GM23248 (cell line): ENCODE results near the gene GPR173. TPM values are rescaled to one million over a fixed set of nuclear protein-coding genes. Genes with fewer than 3 reads are reported as not detected.

Source experiments
- DNase-seq: peaks from one replicate; pipeline ENCODE4 v3.0.0-alpha.2; 2015
- H2AFZ ChIP-seq: fragments of 200-600 bp; sonication (generic); 2 replicates; pipeline ENCODE4 v1.6.1; 2016; ENCODE audit warnings: antibody characterized with exemption
- H3F3A ChIP-seq: fragments of 200-600 bp; sonication (generic); 2 replicates; pipeline ENCODE4 v1.6.1; 2016; ENCODE audit warnings: mild to moderate bottlenecking, antibody characterized with exemption, mixed run types; ENCODE audit not compliant: insufficient read depth
- H3K27ac ChIP-seq: fragments of 200-600 bp; sonication (generic); 2 replicates; pipeline ENCODE4 v1.5.1; 2016; ENCODE audit warnings: mild to moderate bottlenecking
- H3K27me3 ChIP-seq: fragments of 200-600 bp; sonication (generic); replicated peaks from 2 replicates; pipeline ENCODE4 v1.6.1; 2016; ENCODE audit warnings: mild to moderate bottlenecking; ENCODE audit not compliant: insufficient read depth
- H3K36me3 ChIP-seq: fragments of 200-600 bp; sonication (generic); 2 replicates; pipeline ENCODE4 v1.6.1; 2016; ENCODE audit warnings: low read depth, mild to moderate bottlenecking
- H3K4me1 ChIP-seq: fragments of 200-600 bp; sonication (generic); 2 replicates; pipeline ENCODE4 v1.6.1; 2016; ENCODE audit warnings: mild to moderate bottlenecking; ENCODE audit not compliant: insufficient read depth
- H3K4me2 ChIP-seq: fragments of 200-600 bp; sonication (generic); one replicate; pipeline ENCODE4 v1.6.1; 2016; ENCODE audit warnings: mild to moderate bottlenecking; ENCODE audit not compliant: unreplicated experiment
- H3K4me3 ChIP-seq: fragments of 200-600 bp; sonication (generic); 2 replicates; pipeline ENCODE4 v1.5.1; 2016; ENCODE audit warnings: mild to moderate bottlenecking
- H3K79me2 ChIP-seq: fragments of 200-600 bp; sonication (generic); 2 replicates; pipeline ENCODE4 v1.6.1; 2016; ENCODE audit warnings: mild to moderate bottlenecking; ENCODE audit not compliant: insufficient read depth
- H3K9ac ChIP-seq: fragments of 200-600 bp; sonication (generic); 2 replicates; pipeline ENCODE4 v1.6.1; 2016; ENCODE audit warnings: mild to moderate bottlenecking
- H3K9me2 ChIP-seq: fragments of 200-600 bp; sonication (generic); 2 replicates; pipeline ENCODE4 v1.6.1; 2016; ENCODE audit warnings: mixed run types, mild to moderate bottlenecking, moderate library complexity; ENCODE audit not compliant: insufficient read depth
- H3K9me3 ChIP-seq: fragments of 200-600 bp; sonication (generic); one replicate; pipeline ENCODE4 v1.6.1; 2017; ENCODE audit warnings: low read depth
- H4K20me1 ChIP-seq: fragments of 200-600 bp; sonication (generic); 2 replicates; pipeline ENCODE4 v1.6.0; 2016; ENCODE audit not compliant: insufficient read depth
- EZH2 ChIP-seq: fragments of 200-600 bp; sonication (generic); IDR thresholded peaks from 2 replicates; pipeline ENCODE4 v1.6.1; 2018; ENCODE audit warnings: antibody characterized with exemption, mild to moderate bottlenecking; ENCODE audit not compliant: insufficient read depth, poor library complexity, severe bottlenecking
- EZH2phosphoT487 ChIP-seq: fragments of 200-600 bp; sonication (generic); IDR thresholded peaks from 2 replicates; pipeline ENCODE4 v1.6.1; 2018; ENCODE audit warnings: antibody characterized with exemption, moderate library complexity, mild to moderate bottlenecking, low read depth; ENCODE audit not compliant: insufficient read depth
- WGBS, 2 experiments: methylation state at CpG; one replicate each; pipeline ENCODE4 v1.1.6; 2015 to 2017; ENCODE audit warnings: low lambda C conversion rate in 2 of 2, low coverage in 1 of 2; ENCODE audit errors: missing lambda C conversion rate in 2 of 2; 5-methylcytosine and 5-hydroxymethylcytosine counted together
- in situ Hi-C: fragments of 300-500 bp; cut with MboI; formaldehyde crosslinking; loops from 2 replicates; pipeline ENCODE4 v1.15.0; 2020
- polyA plus RNA-seq: library from polyadenylated mRNA; unstranded; fragments of >200 nt; fragmentation: Nextera tagmentation; extraction: Ambion mirVana; gene quantifications from 2 replicates; pipeline ENCODE4 v1.2.1, GENCODE V29; 2016
- total RNA-seq: library from RNA; depleted of rRNA; stranded (reverse); fragments of >200 nt; shearing (Covaris generic); gene quantifications from 2 replicates; pipeline ENCODE4 v1.2.3, GENCODE V29; 2014

Gene GPR173
- total and polyA plus RNA-seq, 2 experiments from 2014 or later, result 0.24 to 0.86 TPM

DNA sequence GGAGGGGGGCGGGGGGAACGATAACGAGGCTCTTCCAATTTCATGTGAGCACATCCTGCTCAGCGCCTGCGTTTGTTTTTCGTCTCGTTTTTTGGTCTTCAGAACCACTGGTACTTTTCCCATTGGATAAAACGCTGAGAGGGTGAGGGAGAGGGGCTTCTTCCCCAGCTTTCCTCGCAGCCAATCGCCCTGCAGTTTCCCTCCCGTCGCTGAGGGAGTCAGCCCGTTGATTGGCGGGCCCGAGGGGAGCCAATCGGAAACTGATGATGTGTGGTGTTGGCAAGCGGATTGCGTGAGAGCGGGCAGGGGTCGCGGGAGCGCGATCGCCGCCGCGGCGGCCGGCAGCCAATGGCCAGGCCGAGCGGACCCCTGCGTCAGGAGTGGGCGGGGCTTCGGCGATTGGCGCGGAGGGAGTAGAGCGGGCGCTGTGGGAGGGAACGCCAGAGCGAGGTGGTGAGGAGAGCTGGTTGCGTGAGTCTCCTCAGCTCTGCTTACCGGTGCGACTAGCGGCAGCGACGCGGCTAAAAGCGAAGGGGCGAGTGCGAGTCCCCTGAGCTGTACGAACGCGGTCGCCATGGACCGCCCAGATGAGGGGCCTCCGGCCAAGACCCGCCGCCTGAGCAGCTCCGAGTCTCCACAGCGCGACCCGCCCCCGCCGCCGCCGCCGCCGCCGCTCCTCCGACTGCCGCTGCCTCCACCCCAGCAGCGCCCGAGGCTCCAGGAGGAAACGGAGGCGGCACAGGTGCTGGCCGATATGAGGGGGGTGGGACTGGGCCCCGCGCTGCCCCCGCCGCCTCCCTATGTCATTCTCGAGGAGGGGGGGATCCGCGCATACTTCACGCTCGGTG, 33.6 kb downstream of the GPR173 start, which contains the start of gene TSPYL2:
Gene TSPYL2 (plus strand): TSS at position 443 of the 848 bp plus-strand sequence. CDS start 132 bp downstream, at position 575.
- 0 to 6% methylated on average over 13 to 33 of the region's 86 CpGs for WGBS, 2 experiments
- Histone ChIP-seq H3K9me3 (no peaks in the 10 kb centered on the region), H3K79me2 (peaks cover 22% of the 10 kb centered on the region), H2AFZ (no peak within 1 kb of the TSS), H3K9me2 (no peaks in the 10 kb centered on the region), H3K4me1 (0 out of 2 replicates have a peak, but pooled peaks cover 3% of the 10 kb centered on the region), H3K36me3 (no peaks in the 10 kb centered on the region; the same call in 1 of the 2 replicates), H3K27me3 (no peaks in the 10 kb centered on the region), H3F3A (no peaks in the 10 kb centered on the region), H3K4me3 (peak within 1 kb of the TSS; percentile 82), H3K27ac (peak within 1 kb of the TSS; percentile 87), H3K9ac (peak within 1 kb of the TSS; percentile 97), H4K20me1 (no peaks in the 10 kb centered on the region), H3K4me2 (peak within 1 kb of the TSS; percentile 85)
- peak; percentile 93 for DNase-seq
- in situ Hi-C loops, result no loop called here
- no peak for TF ChIP-seq EZH2

DNA sequence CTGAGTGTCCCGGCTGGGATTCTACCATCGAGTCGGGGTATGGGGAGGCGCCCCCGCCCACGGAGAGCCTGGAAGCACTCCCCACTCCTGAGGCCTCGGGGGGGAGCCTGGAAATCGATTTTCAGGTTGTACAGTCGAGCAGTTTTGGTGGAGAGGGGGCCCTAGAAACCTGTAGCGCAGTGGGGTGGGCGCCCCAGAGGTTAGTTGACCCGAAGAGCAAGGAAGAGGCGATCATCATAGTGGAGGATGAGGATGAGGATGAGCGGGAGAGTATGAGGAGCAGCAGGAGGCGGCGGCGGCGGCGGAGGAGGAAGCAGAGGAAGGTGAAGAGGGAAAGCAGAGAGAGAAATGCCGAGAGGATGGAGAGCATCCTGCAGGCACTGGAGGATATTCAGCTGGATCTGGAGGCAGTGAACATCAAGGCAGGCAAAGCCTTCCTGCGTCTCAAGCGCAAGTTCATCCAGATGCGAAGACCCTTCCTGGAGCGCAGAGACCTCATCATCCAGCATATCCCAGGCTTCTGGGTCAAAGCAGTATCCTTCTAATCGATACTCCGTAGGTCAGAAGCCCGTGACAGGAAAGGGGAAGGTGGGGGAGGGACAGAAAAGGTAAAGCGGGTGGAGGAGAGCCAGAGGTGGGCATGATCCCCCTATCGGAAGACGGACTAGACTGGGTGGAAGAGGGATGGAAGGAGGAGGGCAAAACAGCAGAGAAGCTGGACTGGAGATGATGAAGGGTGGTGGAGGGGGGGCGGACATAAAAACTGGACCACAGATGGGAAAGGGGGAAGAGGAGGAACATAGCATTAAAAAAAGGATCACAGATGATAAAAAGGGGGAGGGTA, 34.4 kb downstream of the GPR173 start:
- Histone ChIP-seq H3K9me2 (no peaks in the 10 kb centered on the region), H3K9ac (peak overlapping the region; percentile 97), H3K36me3 (no peaks in the 10 kb centered on the region; the same call in 1 of the 2 replicates), H3K9me3 (no peaks in the 10 kb centered on the region), H3K4me2 (peak overlapping the region; percentile 85), H4K20me1 (no peaks in the 10 kb centered on the region), H3K4me1 (0 out of 2 replicates have a peak, but pooled peaks cover 3% of the 10 kb centered on the region), H3K79me2 (peaks cover 22% of the 10 kb centered on the region), H3K27ac (peak overlapping the region; percentile 83), H3K4me3 (peak overlapping the region; percentile 82), H3F3A (no peaks in the 10 kb centered on the region), H2AFZ (no peak overlapping the region), H3K27me3 (no peaks in the 10 kb centered on the region)
- 2 to 5% methylated on average over 14 to 25 of the region's 31 CpGs for WGBS, 2 experiments
- in situ Hi-C loops, result no loop called here
- TF ChIP-seq EZH2phosphoT487 (no peak), EZH2 (no peak)
- DNase-seq, result peak; percentile 15

- no peak for TF ChIP-seq EZH2
- TF ChIP-seq EZH2phosphoT487, result no peak
- H3K4me2 ChIP-seq, result no peak overlapping the region
Observed at GRCh38 chrX:53084043-53084570, 35.5 kb downstream of the GPR173 start.

GRCh38 chrX:53084863-53085262, 36.3 kb downstream of the GPR173 start:
- Histone ChIP-seq H3K27me3 (no peaks in the 10 kb centered on the region), H4K20me1 (no peaks in the 10 kb centered on the region), H3K9ac (no peak overlapping the region), H3F3A (peaks cover 5% of the 10 kb centered on the region), H3K4me1 (peaks cover 3% of the 10 kb centered on the region; the same call in 1 of the 2 replicates), H3K9me3 (no peaks in the 10 kb centered on the region), H3K36me3 (no peaks in the 10 kb centered on the region; the same call in 1 of the 2 replicates), H3K4me2 (no peak overlapping the region), H2AFZ (no peak overlapping the region), H3K27ac (no peak overlapping the region), H3K4me3 (no peak overlapping the region), H3K9me2 (no peaks in the 10 kb centered on the region), H3K79me2 (peaks cover 22% of the 10 kb centered on the region)
- TF ChIP-seq EZH2, result no peak
- TF ChIP-seq EZH2phosphoT487, result no peak
- WGBS, 2 experiments, result 97% methylated on average over 7 to 9 of the region's 9 CpGs
- no peak for DNase-seq
- in situ Hi-C loops, result no loop called here

More at GRCh38 chrX:53084043-53084570, 35.5 kb downstream of the GPR173 start:
- H3K27ac ChIP-seq, result 0 out of 2 replicates have a peak overlapping the region, but pooled peaks have one; percentile 2
- no peaks in the 10 kb centered on the region for H3K9me2 ChIP-seq
- H3K4me1 ChIP-seq, result peaks cover 3% of the 10 kb centered on the region; the same call in 1 of the 2 replicates
- H3F3A ChIP-seq, result peaks cover 4% of the 10 kb centered on the region
- H3K36me3 ChIP-seq, result no peaks in the 10 kb centered on the region; the same call in 1 of the 2 replicates
- H3K9ac ChIP-seq, result peak overlapping the region; percentile 97
- peak overlapping the region; percentile 82 for H3K4me3 ChIP-seq
- no peaks in the 10 kb centered on the region for H3K27me3 ChIP-seq
- no peak overlapping the region for H2AFZ ChIP-seq
- DNase-seq, result peak; percentile 44
- H4K20me1 ChIP-seq, result no peaks in the 10 kb centered on the region
- 75 to 78% methylated on average over 4 of the region's 4 CpGs for WGBS, 2 experiments
- H3K79me2 ChIP-seq, result peaks cover 22% of the 10 kb centered on the region
- in situ Hi-C loops, result no loop called here
- H3K9me3 ChIP-seq, result no peaks in the 10 kb centered on the region
